Stromal cell of bone marrow (primary cell): Measurements from ENCODE around the gene RSPO3.

Experiments
- DNase-seq: peaks from one replicate; pipeline ENCODE4 v3.0.0-alpha.2; 2012; ENCODE audit warnings: low read depth

The RSPO3 gene

GRCh38 chr6:127111526-127111925 is 6.9 kb upstream of the RSPO3 start:
- DNase-seq, result no peak

GRCh38 chr6:127114214-127114760 is 4.2 kb upstream of the RSPO3 start:
- no peak for DNase-seq

GRCh38 chr6:127115084-127115655 is 3.3 kb upstream of the RSPO3 start:
- no peak for DNase-seq

GRCh38 chr6:127115746-127116145 is 2.7 kb upstream of the RSPO3 start:
- DNase-seq, result no peak

GRCh38 chr6:127117979-127118297 is 533 bp upstream of the RSPO3 start:
- no peak for DNase-seq

- DNase-seq, result no peak
These were observed 891 bp downstream of the RSPO3 start for GRCh38 chr6:127119102-127120022.

- DNase-seq, result no peak
These were observed 1.7 kb downstream of the RSPO3 start for GRCh38 chr6:127120023-127120786.

GRCh38 chr6:127120787-127121636 is 2.5 kb downstream of the RSPO3 start:
- peak; percentile 54 for DNase-seq

GRCh38 chr6:127121637-127121960 is 3.1 kb downstream of the RSPO3 start:
- no peak for DNase-seq

- no peak for DNase-seq
These were observed 5.7 kb downstream of the RSPO3 start for GRCh38 chr6:127124172-127124571.

- DNase-seq, result no peak
These were observed 6.2 kb downstream of the RSPO3 start for GRCh38 chr6:127124680-127125079.

GRCh38 chr6:127128066-127128465 is 9.6 kb downstream of the RSPO3 start:
- no peak for DNase-seq

- DNase-seq, result no peak
These were observed 10.8 kb downstream of the RSPO3 start for GRCh38 chr6:127129251-127129650.

- no peak for DNase-seq
These were observed 12.8 kb downstream of the RSPO3 start for GRCh38 chr6:127131275-127131674.

GRCh38 chr6:127131772-127132376 is 13.4 kb downstream of the RSPO3 start:
- DNase-seq, result no peak

- no peak for DNase-seq
These were observed 15.7 kb downstream of the RSPO3 start for GRCh38 chr6:127134136-127134535.

- DNase-seq, result no peak
These were observed 18.3 kb downstream of the RSPO3 start for GRCh38 chr6:127136786-127137185.

GRCh38 chr6:127146932-127147331 is 28.5 kb downstream of the RSPO3 start:
- DNase-seq, result peak; percentile 36

GRCh38 chr6:127147534-127147933 is 29.1 kb downstream of the RSPO3 start:
- DNase-seq, result no peak

- DNase-seq, result no peak
These were observed 30.0 kb downstream of the RSPO3 start for GRCh38 chr6:127148511-127148910.

GRCh38 chr6:127154509-127154908 is 36.0 kb downstream of the RSPO3 start:
- DNase-seq, result no peak
